HG03280 (cell line): ENCODE results near the gene GALP.
"Not testable (repeated sequence)": the region's sequence is repeated elsewhere in the genome, so short reads cannot be mapped to it uniquely, and the experiment has no call there.

Experiments used
- ATAC-seq: cut with Tn5 transposase; IDR thresholded peaks from one replicate; pipeline ENCODE4 v1.9.1; 2021; ENCODE audit warnings: mild to moderate bottlenecking, moderate library complexity; ENCODE audit not compliant: unreplicated experiment

The GALP gene

DNA sequence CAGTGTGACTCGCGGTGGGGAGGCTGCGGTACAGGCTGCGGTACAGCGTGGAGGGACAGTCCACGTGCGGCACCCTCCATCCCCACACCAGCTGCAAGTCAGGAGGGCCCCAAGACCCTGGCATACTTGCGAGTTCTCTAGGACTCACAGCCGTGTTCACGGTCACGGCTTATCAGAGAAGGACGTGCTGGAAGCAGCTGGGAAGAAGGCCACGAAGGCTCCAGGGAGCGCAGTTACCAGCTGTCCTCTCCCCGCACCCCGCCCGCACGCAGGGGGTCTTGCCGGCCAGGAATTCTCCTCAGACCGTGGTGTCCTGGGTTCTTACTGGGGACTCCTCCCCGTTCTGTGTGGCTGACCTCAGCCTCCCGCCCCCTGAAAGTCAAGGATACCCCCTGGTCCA is 28.5 kb upstream of the GALP start:
- ATAC-seq = no peak

DNA sequence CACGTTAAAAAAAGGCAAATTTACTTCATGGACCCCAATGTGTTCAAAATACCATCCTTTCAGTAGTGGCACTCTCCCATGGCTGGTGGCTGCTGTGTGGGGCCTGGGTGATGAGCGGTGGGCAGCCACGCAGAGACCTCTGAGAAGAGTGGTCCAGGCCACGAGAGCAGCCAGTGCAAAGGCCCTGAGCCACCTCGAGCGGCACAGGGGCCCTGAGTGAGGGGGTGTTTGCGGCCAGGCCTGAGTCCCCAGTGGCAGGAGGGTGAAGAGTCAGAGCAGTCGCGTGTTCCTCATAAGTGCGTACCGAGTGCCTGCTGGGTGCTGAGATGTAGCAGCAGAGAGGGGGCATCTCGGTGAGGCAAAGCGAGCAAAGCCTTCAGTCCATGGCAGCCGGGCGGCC is 27.7 kb upstream of the GALP start:
- no peak for ATAC-seq

DNA sequence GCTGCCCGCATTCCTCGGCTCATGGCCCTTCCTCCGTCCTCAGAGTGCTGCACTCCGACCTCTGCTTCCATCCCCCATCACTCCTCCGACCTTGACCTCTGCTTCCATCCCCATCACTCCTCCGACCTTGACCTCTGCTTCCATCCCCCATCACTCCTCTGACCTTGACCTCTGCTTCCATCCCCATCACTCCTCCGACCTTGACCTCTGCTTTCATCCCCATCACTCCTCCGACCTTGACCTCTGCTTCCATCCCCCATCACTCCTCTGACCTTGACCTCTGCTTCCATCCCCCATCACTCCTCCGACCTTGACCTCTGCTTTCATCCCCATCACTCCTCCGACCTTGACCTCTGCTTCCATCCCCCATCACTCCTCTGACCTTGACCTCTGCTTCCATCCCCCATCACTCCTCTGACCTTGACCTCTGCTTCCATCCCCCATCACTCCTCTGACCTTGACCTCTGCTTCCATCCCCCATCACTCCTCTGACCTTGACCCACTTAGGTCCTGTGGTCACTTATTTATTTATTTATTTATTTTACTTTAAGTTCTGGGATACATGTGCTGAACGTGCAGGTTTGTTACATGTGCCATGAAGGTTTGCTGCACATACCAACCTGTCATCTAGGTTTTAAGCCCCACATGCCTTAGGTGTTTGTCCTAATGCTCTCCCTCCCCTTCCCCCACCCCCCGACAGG is 26.7 kb upstream of the GALP start:
- not testable (repeated sequence) for ATAC-seq

DNA sequence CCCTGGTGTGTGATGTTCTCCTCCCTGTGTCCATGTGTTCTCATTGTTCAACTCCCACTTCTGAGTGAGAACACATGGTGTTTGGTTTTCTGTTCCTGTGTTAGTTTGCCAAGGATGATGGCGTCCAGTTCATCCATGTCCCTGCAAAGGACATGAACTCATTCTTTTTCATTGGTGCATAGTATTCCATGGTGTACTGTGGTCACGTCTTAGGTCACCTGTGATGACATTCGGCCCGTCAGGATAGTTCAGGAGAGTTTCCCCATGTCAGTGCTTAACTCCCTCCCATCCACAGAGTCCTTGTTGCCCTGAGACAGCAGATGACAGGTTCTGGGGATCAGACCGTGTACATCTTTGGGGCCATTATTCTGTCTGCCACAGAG is 26.2 kb upstream of the GALP start:
- ATAC-seq = no peak

DNA sequence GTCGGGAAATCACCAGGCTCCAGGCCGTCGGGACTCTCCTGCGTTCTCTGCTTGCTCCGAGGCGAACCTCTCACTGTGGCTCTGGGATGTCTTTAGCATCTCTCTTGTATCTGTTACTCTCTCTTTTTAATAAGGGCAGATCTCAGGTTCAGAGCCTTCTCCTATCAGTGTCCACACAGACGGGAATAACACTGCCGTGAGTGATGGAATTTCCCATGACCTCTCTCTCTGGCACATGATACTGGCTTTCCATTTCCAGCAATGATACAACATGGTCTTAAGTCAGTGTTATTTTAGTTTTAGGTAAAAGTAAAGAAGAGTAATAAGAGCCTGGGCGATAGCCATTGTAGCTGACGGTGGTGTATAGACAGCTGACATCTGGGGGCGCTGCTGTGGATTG is 25.4 kb upstream of the GALP start:
- ATAC-seq = no peak

DNA sequence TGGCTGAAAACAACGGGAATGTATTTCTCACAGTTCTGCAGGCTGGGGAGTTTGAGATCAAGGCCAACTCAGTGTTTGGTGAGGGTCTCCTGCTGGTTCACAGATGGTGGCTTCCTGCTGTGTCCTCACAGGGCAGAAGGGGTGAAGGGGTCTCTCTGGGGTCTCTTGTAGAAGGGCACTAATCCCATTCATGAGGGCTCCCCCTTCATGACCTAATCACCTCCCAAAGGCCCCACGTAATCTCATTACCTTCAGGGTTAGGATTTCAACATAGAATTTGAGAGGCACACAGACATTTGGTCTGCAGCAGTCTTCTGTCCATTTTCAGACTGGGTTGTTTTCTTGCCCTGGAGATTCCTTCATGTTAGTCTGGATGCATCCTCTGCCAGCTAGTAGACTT is 23.2 kb upstream of the GALP start:
- no peak for ATAC-seq

DNA sequence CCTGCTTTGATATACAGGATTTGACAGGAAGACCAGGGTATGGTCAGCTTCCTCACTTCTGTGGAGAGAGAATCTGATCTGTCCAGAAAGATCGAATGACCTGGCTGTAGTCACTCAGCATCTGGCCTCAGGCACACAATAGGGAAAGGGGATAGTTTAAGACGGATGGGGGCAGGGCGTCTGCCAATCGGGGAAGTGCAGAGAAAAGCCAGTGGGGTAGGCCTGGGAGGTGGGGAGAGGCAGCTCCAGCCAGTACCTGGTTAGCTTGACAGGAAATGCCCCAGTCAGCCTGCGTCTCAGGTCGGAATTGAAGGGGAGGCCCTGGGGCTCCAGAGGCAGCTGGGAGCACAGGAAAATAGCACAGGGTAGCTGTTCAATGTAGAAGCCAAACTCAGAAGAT is 22.3 kb upstream of the GALP start:
- no peak for ATAC-seq

DNA sequence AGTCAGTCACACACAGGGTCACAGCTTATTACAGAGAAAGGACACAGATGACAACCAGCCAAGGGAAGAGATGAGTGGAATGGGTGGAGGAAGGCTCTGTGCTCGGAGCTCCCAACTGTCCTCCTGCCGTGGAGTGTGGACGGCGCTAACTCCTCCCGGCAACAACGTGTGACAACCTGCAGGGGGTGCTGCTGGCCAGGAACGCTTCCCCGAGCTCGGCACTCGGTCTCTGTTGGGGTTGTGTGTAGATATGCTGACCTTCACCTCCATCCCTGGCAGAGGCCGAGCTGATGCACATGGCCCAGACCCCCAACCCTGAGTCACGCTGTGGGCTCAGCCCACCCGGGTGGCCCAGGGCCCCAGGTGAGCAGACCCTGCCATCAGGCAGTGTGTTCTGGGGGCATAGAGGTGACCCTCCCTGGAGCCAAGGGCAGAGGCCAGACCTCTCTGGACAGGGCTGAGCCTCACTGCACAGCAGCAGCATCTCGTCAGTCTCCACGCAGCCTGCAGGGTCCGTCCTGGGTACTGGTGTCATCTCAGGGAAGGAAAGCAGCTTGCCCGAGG is 20.6 kb upstream of the GALP start:
- no peak for ATAC-seq

DNA sequence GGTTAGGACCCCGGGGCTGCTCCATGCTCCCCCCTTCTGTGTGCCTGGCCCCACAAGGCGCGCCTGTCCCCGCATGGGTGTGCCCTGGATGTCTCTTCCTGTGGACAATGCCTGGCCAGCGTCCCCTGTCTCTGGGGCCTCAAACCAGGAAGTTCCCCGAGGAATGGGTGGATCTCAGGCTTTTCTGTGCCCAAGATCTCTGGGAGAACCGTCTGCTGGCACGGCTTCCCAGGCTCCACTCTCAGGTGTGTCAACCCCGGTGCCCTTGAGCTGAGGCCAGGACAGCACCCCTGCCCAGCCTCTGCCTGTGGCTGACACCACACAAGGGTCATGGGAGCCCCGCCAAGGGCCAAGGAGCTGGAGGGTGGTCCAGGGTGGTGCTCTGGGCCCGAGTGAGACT is 19.0 kb upstream of the GALP start:
- no peak for ATAC-seq

DNA sequence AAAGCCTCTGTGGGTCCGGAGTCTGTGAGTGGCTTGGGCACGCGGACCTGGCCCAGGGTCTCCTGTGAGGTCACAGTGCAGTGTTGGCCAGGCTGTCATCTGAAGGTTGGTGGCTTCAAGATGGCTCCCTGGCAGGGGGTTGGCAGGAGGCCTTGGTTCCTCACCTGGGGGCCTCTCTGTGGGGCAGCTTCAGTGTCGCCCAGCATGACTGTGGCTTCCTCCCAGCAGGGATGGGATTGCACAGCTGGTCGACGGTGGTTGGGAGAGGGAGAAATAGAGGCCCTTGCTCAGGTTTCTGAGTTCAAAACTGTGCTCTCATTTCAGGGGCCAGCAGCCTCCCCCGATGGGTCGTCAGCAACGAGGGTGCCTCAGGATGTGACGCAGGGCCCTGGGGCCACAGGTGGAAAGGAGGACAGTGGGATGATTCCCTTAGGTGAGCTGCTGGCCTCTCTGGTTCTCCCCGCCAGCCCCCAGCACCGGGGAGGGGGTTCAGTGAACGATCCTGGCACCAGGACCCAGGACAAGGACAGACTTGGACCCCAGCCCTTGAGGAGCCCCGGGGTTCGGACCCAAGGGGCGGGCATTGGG is 17.5 kb upstream of the GALP start:
- no peak for ATAC-seq

DNA sequence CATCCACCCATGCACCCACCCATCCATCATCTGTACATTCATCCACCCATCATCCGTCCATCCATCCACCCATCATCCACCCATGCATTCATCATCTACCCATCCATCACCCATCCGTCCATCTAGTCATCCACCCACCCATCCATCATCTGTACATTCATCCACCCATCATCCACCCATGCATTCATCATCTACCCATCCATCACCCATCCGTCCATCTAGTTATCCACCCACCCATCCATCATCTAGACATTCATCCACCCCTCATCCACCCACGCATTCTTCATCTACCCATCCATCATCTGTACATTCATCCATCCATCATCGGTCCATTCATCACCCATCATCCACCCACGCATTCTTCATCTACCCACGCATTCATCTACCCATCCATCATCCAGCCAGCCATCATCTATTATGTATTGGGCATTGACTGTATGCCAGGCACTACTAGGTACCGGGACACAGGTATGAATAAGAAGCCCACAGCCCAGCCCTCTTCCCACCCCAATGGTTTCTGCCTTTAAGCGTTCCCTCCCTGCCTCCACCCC is 16.7 kb upstream of the GALP start:
- no peak for ATAC-seq

DNA sequence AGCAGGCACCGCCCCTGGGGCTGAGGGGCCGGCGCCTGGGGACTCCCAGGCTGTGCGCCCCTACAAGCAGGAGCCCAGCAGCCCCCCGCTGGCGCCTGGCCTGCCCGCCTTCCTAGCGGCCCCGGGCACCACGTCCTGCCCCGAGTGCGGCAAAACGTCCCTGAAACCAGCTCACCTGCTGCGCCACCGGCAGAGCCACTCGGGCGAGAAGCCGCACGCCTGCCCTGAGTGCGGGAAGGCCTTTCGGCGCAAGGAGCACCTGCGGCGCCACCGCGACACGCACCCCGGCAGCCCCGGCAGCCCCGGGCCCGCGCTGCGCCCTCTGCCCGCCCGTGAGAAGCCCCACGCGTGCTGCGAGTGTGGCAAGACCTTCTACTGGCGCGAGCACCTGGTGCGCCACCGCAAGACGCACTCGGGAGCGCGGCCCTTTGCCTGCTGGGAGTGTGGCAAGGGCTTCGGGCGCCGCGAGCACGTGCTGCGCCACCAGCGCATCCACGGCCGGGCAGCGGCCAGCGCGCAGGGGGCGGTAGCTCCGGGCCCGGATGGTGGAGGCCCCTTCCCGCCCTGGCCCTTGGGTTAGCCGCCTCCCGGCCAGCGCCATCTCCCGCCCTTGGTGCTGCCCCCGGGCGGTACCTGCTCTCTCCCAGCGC is 16.1 kb upstream of the GALP start:
- ATAC-seq = no peak

DNA sequence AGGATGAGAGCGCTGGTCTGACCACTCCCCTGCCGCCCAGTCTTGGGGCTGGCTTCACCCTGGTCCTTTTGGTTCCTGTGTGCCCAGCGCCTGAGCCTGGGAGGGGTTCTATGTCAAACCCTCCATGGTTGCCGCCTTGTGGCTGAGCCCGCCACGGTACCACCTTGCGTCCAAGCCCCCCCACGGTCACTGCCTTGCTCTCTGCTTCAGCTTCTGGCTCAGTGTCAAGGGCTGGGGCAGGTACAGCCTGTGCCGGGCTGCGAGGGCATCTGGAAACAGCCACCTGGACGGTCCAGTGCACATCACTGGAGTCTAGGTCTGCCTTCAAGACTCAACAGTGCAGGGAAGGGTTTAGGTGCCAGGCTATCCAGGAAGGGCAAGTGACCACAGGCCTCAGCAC is 14.3 kb upstream of the GALP start:
- no peak for ATAC-seq

DNA sequence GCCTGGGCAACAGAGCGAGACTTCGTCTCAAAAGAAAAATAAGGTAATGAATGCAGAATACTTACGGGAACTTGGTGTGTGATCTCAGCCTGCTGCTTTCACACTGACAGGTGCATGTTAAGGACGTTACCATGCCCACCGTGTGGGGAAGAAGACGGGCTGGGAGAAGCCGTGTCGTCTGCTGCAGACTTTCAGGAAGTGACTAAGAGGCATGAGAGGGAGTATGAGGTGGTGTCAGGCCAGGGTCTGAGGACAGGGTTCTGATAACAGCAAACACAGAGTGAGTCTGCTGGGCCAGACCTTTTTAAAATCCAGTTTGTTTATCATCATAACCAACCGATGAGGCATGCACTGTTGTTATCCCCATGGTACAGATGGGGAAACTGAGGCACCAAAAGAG is 13.6 kb upstream of the GALP start:
- ATAC-seq = no peak

DNA sequence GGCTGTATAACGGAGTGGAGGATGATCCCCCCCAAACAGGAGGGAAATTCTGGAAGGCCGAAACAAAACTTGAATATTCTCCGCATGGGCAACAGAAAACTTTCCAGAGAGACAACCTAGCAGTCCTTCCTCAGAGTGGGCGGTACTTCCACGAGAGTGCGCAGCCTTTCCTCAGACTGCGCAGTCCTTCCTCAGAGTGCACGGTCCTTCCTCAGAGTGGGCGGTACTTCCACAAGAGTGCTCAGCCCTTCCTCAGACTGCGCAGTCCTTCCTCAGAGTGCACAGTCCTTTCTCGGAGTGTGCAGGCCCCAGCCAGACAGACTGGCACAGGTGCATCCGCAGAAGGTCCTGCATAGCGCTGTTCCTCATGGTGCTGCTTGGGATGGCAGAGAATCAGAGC is 12.7 kb upstream of the GALP start:
- ATAC-seq = no peak

DNA sequence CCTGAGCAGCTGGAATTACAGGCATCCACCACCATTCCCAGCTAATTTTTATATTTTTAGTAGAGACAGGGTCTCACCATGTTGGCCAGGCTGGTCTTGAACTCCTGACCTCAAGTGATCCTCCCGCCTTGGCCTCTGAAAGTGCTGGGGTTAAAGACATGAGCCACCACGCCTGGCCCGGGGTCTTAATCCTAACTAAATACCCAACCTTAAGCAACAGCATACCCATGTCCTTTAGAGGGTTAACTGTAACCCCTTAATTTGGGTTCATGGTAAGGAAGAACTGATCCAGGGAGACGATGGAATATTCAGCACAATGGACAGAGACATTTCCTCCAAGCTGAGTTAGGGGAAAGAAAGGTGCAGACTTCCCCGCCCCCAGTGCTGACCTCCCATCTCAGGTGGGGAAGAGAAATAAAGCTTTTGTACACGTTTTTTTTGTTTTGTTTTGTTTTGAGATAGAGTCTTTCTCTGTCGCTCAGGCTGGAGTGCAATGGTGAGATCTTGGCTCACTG is 8.7 kb upstream of the GALP start:
- ATAC-seq = no peak

DNA sequence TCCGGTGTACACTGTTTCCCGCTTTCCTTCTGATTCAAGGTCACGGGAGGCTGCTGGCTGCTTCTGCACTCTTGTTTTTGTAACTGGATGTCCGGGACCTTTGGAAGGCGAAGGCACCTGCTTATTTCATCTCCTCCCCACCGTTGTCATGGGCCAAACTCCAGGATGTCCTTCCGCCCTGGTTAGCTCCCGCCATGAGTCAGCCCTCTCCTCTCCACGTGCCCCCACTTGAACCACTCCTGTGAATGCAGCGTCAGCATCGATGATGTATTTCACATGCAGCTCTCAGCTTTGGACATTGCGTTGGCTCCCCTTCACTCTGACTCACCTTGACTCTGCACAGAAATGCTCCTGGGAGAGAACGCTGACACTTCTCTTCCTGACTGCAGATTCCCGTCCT is 5.5 kb upstream of the GALP start:
- ATAC-seq = no peak

DNA sequence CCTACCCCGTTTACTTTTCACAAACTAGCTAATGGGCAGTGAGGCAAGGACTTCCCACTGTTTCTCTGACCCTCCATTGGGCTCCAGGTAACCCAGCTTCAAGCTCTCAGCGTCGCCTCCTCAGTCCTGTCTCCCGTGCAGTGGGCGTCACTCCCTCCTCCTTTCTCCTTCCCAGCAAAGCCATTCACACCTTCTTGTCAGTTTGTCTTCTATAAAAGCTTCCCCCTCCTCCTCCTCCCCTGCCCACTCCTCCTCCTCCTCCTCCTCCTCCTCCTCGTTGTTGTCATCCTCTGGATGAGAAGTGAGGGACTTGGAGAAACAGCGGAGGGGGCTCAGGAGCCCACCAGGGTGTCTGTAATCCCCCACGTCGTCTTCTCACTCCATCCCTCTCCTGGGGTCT is 1.7 kb upstream of the GALP start:
- ATAC-seq = no peak

DNA sequence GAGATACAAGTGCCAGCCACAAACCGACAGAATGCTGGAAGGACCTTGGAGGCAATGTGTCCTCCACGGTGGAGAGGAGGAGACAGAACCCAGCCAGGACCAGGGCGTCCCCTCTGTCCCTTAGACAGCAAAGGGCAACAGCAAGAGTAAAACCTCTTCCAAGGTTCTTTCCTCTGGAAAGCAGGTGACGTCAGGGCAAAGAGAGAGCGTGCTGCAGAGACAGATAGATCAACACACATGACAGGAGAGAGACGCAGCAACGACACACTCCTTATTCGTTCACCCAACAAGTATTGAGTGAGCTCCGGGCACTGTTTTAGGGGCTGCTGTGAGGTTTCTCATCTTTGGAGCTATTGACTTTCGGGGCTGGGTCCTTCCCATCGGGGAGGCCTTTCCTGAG is 1.3 kb upstream of the GALP start:
- no peak for ATAC-seq

DNA sequence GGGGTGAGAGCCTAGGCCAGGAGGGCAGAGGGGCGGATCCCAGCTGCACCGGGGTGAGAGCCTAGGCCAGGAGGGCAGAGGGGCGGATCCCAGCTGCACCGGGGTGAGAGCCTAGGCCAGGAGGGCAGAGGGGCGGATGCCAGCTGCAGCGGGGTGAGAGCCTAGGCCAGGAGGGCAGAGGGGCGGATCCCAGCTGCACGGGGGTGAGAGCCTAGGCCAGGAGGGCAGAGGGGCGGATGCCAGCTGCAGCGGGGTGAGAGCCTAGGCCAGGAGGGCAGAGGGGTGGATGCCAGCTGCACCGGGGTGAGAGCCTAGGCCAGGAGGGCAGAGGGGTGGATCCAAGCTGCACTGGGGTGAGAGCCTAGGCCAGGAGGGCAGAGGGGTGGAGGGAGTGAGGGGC is 502 bp downstream of the GALP start:
- ATAC-seq = not testable (repeated sequence)

DNA sequence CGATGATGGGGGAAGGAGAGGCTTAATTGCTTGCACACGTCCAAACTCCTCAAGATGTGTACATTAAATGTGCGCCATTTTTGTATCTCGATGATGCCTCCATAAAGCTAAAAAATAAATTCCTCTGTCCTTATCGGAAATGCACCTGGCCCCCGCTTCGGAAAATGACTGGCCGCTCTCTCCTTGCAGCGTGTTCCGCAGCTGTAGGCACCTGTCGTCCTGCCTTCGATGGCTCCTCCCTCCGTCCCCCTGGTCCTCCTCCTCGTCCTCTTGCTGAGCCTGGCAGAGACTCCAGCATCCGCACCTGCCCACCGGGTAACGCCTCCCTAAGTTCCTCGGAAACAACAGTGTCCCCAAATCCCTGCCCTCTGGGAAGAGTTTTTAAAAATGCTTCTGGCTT is 1.1 kb downstream of the GALP start:
- no peak for ATAC-seq
